RWPE2 (cell line): ENCODE measurements around the gene OAS1.

ENCODE experiments used
- ATAC-seq: fragments of 200-7000 bp; cut with Tn5 transposase; 3 replicates; pipeline ENCODE4 v1.9.1; 2021; ENCODE audit warnings: low read depth
- DNase-seq: peaks from one replicate; pipeline ENCODE4 v3.0.0-alpha.2; 2020; ENCODE audit warnings: low spot score
- H3K27ac ChIP-seq: fragments of 450-650 bp; 2 replicates; pipeline ENCODE4 v1.5.1; 2017; ENCODE audit warnings: mild to moderate bottlenecking; ENCODE audit not compliant: poor library complexity, severe bottlenecking
- H3K27me3 ChIP-seq: fragments of 250-450 bp; sonication (Bioruptor Pico); 2 replicates; pipeline ENCODE4 v1.5.1; 2021; ENCODE audit warnings: mild to moderate bottlenecking, moderate library complexity; ENCODE audit not compliant: insufficient read depth, poor library complexity, severe bottlenecking
- H3K36me3 ChIP-seq: fragments of 250-450 bp; sonication (Bioruptor Pico); 2 replicates; pipeline ENCODE4 v1.5.1; 2020; ENCODE audit warnings: low read depth, mild to moderate bottlenecking, moderate library complexity
- H3K4me1 ChIP-seq: fragments of 250-450 bp; sonication (Bioruptor Pico); 2 replicates; pipeline ENCODE4 v1.5.1; 2021; ENCODE audit warnings: mild to moderate bottlenecking, moderate library complexity; ENCODE audit not compliant: insufficient read depth, poor library complexity, severe bottlenecking
- H3K4me3 ChIP-seq: fragments of 250-450 bp; sonication (Bioruptor Pico); 2 replicates; pipeline ENCODE4 v1.5.1; 2021; ENCODE audit warnings: mild to moderate bottlenecking, moderate library complexity; ENCODE audit not compliant: severe bottlenecking
- H3K9me3 ChIP-seq: fragments of 250-450 bp; sonication (Bioruptor Pico); 2 replicates; pipeline ENCODE4 v1.5.1; 2021; ENCODE audit warnings: mild to moderate bottlenecking, moderate library complexity; ENCODE audit not compliant: severe bottlenecking
- TF ChIP-seq, protein P1 (sequence below): fragments of 450-650 bp; IDR thresholded peaks from one replicate; pipeline ENCODE4 v1.5.1; 2017; ENCODE audit warnings: mild to moderate bottlenecking, moderate library complexity; ENCODE audit not compliant: poor library complexity, severe bottlenecking

OAS1 gene

DNA sequence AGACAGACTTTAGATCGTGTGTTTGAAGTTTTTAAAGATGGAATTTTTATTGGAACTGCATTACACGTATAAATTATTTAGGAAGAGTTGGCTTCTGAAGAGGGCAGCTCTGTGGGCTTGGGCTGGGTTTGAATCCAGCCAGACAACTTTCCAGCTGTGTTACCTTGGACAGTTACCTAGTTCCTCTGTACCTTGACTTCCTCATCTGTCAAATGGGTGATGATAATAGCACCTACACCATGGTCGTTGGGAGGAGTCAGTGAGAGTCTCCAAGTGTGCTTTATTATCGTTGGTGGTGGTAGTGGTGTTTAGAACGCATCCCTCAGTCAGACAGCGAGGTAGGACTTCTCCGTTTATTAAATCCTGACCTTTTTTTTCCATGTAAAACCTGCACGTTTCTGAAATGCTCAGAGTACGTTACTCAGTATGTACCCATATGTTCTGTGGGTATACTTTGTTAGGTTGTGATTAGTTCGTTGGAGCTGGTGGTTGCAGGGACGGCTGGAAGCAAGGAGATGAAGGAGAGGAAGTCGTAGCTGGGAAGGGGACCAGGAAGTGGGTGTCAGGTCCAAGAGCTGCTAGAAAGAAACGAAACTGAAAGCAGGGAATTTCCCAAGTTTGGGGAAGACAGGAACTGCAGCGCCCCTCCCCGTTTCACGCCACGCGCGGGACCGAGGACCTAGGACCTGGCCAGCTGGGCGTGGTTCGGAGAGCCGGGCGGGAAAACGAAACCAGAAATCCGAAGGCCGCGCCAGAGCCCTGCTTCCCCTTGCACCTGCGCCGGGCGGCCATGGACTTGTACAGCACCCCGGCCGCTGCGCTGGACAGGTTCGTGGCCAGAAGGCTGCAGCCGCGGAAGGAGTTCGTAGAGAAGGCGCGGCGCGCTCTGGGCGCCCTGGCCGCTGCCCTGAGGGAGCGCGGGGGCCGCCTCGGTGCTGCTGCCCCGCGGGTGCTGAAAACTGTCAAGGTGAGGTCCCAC lies 31.3 kb downstream of the OAS1 start, which contains the start of gene OAS3:
Gene OAS3 (plus strand): TSS at position 734 of the 979 bp plus-strand sequence. CDS start 57 bp downstream, at position 791.
- H3K27ac ChIP-seq: peak within 1 kb of the TSS; percentile 79
- peaks cover 5% of the 10 kb centered on the region for H3K36me3 ChIP-seq
- H3K27me3 ChIP-seq: no peaks in the 10 kb centered on the region
- peak; percentile 82 for DNase-seq
- H3K9me3 ChIP-seq: no peaks in the 10 kb centered on the region
- peaks cover 19% of the 10 kb centered on the region for H3K4me1 ChIP-seq
- ATAC-seq: peak; percentile 57
- TF ChIP-seq, protein P1, sequence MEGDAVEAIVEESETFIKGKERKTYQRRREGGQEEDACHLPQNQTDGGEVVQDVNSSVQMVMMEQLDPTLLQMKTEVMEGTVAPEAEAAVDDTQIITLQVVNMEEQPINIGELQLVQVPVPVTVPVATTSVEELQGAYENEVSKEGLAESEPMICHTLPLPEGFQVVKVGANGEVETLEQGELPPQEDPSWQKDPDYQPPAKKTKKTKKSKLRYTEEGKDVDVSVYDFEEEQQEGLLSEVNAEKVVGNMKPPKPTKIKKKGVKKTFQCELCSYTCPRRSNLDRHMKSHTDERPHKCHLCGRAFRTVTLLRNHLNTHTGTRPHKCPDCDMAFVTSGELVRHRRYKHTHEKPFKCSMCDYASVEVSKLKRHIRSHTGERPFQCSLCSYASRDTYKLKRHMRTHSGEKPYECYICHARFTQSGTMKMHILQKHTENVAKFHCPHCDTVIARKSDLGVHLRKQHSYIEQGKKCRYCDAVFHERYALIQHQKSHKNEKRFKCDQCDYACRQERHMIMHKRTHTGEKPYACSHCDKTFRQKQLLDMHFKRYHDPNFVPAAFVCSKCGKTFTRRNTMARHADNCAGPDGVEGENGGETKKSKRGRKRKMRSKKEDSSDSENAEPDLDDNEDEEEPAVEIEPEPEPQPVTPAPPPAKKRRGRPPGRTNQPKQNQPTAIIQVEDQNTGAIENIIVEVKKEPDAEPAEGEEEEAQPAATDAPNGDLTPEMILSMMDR: no peak
- H3K4me3 ChIP-seq: peak within 1 kb of the TSS; percentile 54

GRCh38 chr12:112938751-112939150 lies 32.0 kb downstream of the OAS1 start:
- H3K4me3 ChIP-seq: peak overlapping the region; percentile 54
- peak overlapping the region; percentile 79 for H3K27ac ChIP-seq

GRCh38 chr12:112939761-112940381 lies 33.1 kb downstream of the OAS1 start:
- no peak overlapping the region for H3K4me3 ChIP-seq
- H3K27me3 ChIP-seq: no peaks in the 10 kb centered on the region
- TF ChIP-seq, protein P1: no peak
- no peaks in the 10 kb centered on the region for H3K9me3 ChIP-seq
- H3K27ac ChIP-seq: no peak overlapping the region
- ATAC-seq: no peak
- no peak for DNase-seq
- peaks cover 12% of the 10 kb centered on the region for H3K36me3 ChIP-seq
- H3K4me1 ChIP-seq: peaks cover 19% of the 10 kb centered on the region

More at GRCh38 chr12:112938751-112939150, 32.0 kb downstream of the OAS1 start:
- Histone ChIP-seq H3K9me3 (no peaks in the 10 kb centered on the region), H3K27me3 (no peaks in the 10 kb centered on the region), H3K4me1 (peaks cover 19% of the 10 kb centered on the region), H3K36me3 (peaks cover 6% of the 10 kb centered on the region)
- DNase-seq (no peak), ATAC-seq (no peak; the same call in 2 of the 3 replicates)
- TF ChIP-seq, protein P1: no peak

DNA sequence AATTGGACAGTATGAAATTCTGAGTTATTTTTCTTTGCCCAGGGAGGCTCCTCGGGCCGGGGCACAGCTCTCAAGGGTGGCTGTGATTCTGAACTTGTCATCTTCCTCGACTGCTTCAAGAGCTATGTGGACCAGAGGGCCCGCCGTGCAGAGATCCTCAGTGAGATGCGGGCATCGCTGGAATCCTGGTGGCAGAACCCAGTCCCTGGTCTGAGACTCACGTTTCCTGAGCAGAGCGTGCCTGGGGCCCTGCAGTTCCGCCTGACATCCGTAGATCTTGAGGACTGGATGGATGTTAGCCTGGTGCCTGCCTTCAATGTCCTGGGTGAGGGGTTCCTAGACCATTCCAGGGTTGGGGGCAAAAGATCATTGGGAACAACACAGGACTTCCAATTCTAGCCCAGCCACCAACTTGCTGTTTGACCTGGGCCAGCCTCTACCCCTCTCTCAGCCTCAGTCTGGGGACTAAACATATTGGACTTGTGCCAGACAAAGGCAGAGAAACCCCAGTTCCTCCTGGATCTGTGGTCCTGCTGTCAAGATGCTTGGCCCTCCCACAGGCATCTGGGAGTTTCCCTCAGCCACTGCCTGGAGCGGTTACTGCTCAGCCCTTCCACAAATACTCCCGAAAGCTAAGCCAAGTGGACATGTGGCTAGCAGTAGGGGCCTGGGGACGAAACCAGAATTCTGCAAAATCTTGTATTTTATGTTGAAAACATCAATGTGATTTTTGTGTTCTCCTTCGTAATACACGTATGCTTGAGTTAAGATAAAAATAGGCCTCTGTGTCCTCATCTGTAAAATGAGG lies 35.0 kb downstream of the OAS1 start:
- no peak overlapping the region for H3K4me3 ChIP-seq
- ATAC-seq (no peak), DNase-seq (no peak)
- TF ChIP-seq, protein P1: no peak
- no peaks in the 10 kb centered on the region for H3K9me3 ChIP-seq
- H3K27me3 ChIP-seq: no peaks in the 10 kb centered on the region
- peaks cover 10% of the 10 kb centered on the region for H3K4me1 ChIP-seq
- H3K36me3 ChIP-seq: peaks cover 17% of the 10 kb centered on the region
- H3K27ac ChIP-seq: no peak overlapping the region
